Stimulated activated CD4-positive, alpha-beta T cell treated with anti-CD3 and anti-CD28 coated beads, Interleukin-2, amount 100 ng/mL, for 48 hours (primary cell): ENCODE data around the gene VIL1.

ENCODE experiments used
- DNase-seq, 2 donors: peaks; one replicate each; pipeline ENCODE4 v3.0.0-alpha.2; 2020

Gene VIL1

DNA sequence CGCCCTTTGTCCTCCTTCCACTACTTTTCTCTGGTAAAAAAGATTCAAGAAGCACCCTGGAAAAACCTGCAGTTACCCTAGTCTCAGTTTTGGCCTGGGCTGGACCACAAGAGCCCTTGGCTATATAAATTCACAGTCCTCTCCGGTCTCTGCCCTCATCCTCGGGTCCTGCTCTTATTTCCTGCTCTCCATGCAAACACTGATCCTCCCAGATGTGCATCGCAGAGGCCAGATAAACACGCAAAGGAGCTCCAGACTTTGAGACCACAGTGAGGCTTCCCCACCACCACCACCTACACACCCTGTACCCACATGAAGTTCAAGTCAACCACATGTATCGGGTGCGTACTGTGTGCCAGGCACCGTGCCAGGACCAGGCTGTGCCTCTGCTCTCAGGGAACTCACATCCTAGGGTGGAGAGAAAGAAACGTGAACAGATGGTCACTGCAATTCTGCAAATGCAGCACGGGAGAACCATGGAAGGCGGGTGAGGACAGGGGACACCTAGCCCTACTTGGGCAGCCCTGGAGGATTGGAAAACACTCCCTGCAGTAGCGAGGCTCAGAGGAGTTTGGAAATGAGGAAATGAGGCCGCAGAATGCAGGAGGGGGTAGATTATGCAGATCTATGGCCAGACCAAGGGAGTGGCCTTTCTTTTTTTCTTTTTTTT lies 11.8 kb upstream of the VIL1 start:
- DNase-seq: peak; percentile 51 to 57

DNA sequence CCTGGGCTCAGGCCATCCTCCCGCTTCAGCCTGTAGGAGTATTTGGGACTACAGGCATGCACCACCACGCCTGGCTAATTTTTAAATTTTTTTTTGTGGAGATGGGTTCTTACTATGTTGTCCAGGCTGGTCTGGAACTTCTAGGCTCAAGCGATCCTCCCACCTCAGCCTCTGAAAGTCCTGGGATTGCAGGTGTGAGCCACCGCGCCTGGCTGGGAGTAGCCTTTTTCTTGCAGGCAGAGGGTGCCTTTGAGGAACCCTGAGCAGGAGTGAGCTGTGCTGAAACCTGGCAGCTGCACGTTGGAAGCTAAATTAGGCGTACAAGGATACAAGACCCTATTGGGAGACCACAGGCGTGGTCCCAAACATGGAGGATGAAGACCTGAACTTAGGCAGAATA lies 11.2 kb upstream of the VIL1 start:
- no peak for DNase-seq

DNA sequence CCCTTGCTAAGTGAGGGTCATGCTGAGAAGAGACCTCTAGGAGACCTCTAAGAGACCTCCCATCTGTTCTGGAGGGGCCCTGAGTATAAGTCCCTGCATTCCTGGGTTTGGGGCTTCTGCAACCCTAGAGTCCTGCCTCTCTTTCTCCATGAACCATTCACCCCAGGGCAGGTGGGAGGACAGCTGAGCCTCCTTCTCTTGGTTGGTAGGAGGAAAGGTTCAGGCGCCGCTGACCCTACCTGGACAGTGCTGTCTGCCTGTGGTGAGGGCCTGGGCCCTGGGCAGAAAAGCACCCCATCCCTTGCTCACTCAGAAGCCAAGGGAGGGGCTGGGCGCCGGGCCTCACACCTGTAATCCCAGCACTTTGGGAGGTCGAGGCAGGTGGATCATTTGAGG lies 604 bp upstream of the VIL1 start:
- no peak for DNase-seq

DNA sequence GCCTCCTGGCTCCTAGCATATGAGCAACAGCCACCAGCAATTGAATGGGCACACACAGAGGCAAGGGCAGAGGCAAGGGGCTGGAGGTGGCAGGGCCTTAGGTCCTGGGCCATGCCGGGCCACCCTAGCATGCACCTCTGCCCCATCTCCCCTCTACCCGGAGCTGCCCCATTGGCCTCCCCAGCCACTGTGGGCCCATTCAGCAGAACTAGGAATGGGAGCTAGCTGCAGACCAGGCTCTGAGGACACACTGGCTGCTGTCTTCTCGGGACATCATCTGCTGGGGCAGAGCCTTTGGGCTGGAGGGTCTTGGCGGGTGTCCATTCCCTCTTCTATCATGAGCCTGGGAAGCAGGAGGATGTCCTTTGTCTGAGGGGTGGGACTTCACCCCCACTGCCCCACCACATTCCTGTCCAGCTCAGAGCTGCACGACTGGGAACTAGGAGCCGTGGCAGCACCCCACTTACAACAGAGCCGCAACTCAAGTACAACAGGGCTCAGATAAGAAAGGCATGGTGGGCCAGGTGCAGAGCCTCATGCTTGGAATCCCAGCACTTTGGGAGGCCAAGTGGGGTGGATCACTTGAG lies 800 bp downstream of the VIL1 start:
- DNase-seq: no peak

DNA sequence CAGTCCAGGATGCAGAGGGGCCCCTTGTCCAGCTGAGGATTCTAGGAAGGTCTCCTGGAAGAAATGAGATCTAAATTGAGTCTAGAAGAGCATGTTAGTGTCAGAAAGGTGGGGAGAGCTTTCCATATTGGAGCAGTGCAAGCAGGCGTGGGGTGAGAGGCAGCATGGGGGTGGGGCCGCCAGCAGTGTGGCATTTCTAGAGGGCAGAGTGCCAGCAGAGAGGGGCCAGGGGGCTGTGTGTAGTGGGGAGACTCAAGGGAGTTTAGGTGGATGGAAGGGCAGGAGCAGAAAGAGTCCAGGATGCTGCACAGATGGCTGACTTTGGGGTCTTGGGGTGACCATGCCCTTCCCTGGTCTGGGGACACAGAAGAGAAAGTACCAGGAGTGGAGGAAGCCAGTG lies 2.1 kb downstream of the VIL1 start:
- DNase-seq: no peak

DNA sequence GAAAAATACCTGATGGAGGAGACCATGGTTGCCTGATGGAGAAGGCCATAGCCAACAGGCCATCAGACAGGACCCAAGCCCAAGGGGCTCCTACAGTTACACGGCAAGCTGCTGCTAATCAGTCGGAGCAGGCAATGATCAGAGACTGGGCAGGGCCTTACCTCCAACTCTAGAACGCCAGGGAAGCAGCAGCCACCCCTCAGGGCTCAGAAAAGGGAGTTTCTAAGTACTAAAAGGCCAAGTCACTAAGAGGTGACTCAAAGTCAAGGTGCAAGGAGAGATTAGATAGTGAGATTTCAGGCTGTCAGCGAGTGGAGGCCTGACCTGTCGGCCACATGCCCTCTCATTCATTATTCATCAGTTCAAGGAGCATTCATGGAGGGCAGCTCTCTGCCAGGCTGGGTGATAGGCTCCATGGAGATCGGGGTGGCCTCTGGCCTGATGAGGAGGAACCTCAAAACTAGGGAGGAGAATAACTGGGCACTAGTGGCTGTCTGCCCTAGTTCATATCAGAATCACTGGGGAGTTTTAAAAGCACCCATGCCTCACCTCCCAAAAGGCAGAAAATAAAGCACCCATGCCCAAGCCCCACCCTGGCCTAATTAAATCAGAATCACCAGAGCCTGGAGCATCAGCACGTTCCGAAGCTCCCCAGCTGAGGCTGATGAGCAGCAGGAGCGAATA lies 3.6 kb downstream of the VIL1 start:
- DNase-seq: no peak

DNA sequence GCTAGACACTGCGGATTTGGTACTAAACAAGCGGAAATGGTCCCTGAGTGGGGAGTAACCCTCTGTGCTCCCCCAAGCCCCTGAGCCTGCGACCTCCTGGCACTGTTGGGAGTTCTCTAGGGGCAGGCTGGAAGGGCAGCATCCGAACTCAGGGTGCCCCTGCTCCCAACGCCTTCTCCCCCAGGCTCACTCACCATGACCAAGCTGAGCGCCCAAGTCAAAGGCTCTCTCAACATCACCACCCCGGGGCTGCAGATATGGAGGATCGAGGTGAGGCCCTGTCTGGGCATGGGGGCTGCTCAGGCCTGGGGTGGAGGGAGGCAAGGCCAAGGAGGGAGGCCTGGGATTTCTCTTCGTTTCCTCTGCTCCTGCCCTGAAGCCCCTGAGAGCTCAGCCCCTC lies 4.7 kb downstream of the VIL1 start:
- DNase-seq: no peak

DNA sequence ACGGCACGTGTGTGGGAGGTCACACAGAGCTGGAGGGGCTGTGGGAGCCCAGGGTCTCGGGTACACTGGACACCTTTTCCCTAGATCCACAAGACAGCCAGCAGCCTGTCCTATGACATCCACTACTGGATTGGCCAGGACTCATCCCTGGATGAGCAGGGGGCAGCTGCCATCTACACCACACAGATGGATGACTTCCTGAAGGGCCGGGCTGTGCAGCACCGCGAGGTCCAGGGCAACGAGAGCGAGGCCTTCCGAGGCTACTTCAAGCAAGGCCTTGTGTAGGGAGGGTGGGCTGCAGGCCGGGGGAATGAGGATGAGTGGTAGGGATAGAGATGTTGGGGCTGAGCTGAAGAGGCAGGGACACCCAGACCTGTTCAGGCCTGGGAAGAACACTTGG lies 6.6 kb downstream of the VIL1 start:
- DNase-seq: no peak

DNA sequence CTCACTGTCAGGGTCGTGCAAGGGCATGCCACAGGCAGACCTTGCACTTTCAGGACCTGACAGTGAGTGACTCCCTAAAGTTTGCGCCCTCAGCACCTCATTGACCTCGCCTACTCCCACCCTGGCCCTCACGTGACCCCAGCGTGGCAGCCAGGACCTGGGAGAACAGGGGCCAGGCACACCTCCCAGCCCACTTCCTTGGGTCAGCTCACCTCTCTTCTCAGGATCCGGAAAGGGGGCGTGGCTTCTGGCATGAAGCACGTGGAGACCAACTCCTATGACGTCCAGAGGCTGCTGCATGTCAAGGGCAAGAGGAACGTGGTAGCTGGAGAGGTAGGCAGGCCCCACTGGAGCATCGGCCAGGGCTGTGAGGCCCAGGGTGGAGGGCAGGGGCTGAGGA lies 8.8 kb downstream of the VIL1 start:
- no peak for DNase-seq

DNA sequence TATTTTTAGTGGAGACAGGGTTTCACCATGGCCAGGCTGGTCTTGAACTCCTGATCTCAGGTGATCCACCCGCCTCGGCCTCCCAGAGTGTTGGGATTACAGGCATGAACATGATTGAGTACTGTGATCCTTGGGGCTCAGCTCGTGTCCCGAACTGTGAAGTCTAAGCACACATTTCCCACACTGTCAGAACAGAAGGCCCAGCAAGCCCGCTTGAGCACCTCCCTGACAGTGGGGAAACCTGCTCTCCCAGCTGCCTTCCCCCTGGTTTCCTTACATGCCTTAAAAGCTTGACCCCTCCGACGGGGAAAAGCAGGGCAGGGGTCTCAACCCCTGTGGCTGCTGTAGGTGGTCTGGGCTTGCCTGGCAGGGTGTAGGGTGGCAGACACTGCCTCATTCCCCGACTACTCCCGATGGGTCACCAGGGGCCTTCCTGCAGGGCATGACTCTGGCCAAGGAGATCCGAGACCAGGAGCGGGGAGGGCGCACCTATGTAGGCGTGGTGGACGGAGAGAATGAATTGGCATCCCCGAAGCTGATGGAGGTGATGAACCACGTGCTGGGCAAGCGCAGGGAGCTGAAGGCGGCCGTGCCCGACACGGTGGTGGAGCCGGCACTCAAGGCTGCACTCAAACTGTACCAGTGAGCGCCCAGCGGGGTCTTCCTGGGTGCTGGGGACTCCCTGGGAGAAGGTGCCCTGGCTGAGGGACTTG lies 10.1 kb downstream of the VIL1 start:
- DNase-seq: no peak

DNA sequence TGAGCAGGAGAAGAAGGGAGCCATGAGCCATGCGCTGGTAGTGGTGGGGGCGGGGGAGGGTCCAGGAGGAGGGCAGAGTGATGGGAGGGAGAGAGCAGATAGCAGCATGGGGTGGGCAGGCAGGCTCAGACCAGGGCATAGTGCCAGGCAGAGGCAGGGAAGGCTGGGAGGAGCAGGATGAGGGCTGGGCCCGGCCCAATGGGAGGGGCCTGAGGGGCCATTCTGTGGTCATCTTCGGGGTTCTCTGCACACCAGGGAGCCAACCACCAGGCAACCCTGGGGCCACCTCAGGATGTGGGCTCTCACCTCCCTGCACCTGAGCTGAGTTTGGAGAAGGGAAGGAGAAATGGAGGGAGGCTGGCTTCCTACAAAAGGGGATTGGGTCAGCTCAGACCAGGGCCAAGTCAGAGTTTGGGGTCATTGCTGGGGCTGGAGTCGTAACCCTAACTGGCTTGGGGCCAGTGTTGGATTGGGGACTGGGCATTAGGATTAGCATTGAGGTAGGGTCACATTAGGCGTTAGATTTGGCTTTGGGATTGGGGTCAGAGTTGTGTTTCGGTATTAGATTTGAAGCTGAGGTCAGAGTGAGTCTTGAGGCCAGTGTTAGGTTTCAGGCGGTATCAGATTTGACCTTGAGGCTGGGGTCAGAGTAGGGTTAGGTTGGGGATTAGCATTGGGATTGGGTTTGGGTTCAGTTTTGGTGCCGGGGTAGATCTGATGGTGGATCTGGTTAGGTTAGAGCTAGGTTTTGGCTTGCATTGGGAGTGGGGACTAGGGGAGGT lies 11.2 kb downstream of the VIL1 start:
- DNase-seq: no peak

DNA sequence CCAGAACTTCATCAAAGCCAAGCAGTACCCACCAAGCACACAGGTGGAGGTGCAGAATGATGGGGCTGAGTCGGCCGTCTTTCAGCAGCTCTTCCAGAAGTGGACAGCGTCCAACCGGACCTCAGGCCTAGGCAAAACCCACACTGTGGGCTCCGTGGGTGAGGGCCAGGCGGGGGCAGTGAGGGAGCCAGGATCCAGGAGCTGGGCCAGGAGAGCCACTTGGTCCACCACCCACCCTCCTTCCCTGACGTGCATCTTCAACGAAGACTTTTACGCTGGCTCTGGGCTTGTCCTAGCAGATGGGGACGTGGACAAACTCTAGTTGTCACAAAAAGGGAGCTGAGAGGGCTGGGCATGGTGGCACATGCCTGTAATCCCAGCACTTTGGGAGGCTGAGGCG lies 11.8 kb downstream of the VIL1 start:
- no peak for DNase-seq

DNA sequence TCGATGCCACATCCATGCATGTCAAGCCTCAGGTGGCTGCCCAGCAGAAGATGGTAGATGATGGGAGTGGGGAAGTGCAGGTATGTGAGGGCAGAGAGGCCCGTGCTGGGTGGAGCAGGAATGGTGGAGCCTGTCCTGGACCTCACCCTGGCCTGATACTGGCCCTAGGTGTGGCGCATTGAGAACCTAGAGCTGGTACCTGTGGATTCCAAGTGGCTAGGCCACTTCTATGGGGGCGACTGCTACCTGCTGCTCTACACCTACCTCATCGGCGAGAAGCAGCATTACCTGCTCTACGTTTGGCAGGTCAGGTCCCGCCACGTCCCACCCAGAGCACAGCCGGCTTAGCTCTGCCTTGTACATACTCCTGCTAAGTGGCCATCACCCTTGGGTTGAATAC lies 13.0 kb downstream of the VIL1 start:
- DNase-seq: no peak

DNA sequence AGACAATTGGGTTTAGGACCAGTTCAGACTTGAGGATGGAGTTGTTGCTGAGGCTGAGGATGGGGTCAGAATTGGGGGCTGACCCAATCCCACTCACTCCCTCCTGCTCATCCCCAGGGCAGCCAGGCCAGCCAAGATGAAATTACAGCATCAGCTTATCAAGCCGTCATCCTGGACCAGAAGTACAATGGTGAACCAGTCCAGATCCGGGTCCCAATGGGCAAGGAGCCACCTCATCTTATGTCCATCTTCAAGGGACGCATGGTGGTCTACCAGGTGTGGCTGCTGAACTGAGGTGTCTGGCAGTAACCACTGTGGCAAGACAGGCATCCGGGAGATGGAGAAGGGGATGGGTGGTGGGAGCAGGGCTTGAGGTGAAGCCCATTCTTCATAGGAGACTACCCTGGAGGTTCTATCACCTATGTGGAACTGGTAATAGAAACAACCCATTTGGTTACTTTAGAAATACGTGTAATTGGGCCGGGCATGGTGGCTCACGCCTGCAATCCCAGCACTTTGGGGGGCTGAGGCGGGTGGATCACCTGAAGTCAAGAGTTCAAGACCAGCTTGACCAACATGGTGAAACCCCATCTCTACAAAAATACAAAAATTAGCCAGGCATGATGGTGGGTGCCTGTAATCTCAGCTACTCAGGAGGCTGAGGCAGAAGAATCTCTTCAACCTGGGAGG lies 13.9 kb downstream of the VIL1 start:
- no peak for DNase-seq

DNA sequence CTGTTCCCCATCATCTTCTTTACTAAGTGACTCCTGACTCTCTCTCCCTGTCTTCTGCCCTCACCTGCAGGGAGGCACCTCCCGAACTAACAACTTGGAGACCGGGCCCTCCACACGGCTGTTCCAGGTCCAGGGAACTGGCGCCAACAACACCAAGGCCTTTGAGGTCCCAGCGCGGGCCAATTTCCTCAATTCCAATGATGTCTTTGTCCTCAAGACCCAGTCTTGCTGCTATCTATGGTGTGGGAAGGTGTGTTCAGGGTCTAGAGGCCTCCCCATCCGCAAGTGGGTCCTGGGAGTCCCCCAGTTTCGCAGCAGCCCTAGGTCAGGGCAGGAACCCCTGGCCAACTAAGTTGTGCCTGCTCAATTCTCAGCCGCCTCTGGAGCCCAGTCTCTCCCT lies 15.5 kb downstream of the VIL1 start:
- no peak for DNase-seq

DNA sequence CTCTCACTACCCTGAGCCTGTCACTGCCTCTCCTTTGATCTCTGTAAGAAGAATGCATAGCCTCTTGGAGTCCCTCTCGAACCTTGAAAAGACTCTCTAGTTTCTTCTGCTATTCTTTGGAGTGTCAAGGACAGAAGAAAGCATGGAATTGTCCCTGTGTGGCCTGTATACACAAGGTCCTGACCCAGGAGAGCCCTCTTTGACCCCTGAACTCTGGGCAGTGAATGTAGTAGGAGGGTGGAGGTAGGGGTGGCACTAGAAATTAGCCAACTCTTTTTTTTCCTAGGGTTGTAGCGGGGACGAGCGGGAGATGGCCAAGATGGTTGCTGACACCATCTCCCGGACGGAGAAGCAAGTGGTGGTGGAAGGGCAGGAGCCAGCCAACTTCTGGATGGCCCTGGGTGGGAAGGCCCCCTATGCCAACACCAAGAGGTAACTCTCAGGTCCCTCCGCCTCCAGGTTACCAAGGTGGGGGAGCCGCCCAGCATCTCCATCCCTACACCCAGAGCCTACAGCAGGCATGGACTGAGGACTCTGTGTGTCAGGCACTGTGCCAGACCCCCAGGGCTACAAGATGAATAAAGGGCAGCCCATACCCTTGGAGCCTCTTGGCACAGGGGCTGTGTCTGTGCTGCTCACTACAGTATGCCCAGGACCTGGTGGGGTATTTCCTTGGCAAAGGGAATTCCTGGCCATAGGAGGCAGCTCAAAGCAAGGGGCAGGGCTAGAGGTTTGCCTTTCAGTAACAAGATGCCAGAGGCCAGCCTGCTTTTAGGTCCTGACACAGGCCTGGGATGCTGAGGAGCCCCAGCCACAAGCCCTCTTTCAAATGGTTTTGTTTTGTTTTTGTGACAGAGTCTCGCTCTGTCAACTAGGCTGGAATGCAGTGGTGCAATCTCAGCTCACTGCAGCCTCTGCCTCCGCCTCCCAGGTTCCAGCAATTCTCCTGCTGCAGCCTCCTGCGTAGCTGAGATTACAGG lies 16.4 kb downstream of the VIL1 start:
- no peak for DNase-seq

DNA sequence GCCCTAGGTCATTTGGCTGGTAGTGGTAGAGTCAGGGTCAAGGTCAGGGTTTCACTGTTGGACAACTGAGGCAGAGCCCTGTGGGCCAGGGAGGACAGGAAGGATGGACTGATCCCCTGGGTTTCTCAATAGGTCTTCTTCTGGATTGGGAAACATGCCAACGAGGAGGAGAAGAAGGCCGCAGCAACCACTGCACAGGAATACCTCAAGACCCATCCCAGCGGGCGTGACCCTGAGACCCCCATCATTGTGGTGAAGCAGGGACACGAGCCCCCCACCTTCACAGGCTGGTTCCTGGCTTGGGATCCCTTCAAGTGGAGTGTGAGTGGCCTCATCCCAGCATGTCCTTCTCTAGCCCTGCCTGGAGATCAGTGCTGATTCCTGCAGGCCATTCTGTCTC lies 18.1 kb downstream of the VIL1 start:
- no peak for DNase-seq

DNA sequence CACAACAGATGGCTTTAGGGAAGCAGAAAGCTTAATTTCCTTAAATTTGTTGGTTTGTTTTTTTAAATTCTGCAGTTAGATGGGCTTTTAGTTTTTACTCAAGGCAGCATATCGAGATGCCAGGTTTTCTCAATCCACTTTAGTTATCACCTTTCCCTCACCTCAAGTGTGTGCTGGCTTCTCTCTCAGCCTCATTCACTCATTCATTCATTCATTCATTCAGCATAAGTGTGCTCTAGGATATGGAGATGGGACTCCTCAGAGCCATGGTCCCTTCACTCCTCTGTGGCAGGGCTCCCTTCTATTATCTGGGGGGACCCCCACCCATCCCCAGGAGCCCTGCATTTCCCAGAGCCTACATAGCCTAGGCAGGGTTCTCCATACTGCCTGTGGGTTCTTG lies 19.0 kb downstream of the VIL1 start:
- no peak for DNase-seq

DNA sequence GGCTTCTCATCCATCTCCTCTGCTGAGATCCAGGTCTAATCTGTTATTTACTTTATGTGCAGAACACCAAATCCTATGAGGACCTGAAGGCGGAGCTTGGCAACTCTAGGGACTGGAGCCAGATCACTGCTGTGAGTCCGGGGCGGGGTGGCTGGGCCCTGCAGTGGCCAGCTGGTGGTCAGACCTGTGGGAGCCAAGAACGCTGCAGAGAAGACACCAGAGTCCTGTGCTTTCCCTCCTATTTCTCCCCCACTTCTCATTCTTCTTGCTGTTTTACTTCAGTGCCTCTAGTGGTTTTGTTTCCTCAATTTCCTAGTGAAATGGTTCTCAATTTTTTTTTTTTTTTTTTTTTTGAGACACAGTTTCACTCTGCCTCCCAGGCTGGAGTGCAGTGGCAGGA lies 19.7 kb downstream of the VIL1 start:
- DNase-seq: no peak

DNA sequence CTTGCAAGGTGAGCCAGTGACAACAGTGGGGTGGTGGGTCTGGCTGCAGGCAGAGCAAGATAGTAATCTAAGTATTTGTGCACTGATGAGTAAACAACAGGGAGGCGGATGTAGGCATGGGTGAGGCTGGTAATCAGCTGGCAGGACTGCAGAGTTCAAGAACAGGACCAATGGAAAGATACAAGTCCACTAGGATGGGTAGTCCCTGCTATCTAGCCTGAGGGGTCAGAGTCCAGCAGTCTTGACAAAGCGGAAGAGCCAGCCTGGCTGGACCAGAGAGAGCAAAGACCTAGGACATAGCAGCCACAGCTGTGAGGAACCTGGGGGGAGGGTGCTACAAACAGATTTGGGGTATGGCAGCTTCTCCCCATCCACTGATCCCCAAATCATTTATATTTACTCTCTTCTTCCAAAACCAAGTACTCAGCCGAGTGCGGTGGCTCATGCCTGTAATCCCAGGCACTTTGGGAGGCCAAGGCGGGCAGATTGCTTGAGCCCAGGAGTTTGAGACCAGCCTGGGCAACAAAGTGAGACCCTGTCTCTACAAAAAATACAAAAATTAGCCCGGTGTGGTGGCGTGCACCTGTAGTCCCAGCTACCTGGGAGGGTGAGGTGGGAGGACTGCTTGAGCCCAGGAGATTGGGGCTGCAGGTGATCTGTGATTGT lies 25.9 kb downstream of the VIL1 start:
- no peak for DNase-seq

DNA sequence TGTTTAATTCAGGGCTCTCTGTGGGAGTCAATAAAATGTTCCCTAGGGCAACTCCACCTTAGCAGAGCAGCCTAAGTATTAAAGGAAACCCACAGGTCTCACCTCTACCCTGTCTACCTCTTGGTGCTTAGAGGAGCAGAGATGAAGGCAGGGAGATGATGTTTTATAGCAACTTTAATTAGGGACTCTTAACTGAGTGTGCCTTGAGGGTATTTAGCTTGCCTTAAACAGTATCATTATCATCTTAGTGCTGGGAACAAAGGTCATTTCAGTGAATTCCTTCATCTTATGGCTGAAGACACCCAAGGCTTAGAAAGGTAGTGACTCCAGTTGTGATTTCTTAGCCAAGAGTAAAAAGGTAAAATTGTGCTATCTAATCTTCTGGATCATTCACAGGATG lies 26.7 kb downstream of the VIL1 start:
- DNase-seq: no peak
